ENCODE measurements around the gene STAB1. TPM values are rescaled to one million over a fixed set of nuclear protein-coding genes. Genes with fewer than 3 reads are reported as not detected.

STAB1 gene
- total RNA-seq, 2 experiments from 2014 or later, result 0.08 to 0.10 TPM

DNA sequence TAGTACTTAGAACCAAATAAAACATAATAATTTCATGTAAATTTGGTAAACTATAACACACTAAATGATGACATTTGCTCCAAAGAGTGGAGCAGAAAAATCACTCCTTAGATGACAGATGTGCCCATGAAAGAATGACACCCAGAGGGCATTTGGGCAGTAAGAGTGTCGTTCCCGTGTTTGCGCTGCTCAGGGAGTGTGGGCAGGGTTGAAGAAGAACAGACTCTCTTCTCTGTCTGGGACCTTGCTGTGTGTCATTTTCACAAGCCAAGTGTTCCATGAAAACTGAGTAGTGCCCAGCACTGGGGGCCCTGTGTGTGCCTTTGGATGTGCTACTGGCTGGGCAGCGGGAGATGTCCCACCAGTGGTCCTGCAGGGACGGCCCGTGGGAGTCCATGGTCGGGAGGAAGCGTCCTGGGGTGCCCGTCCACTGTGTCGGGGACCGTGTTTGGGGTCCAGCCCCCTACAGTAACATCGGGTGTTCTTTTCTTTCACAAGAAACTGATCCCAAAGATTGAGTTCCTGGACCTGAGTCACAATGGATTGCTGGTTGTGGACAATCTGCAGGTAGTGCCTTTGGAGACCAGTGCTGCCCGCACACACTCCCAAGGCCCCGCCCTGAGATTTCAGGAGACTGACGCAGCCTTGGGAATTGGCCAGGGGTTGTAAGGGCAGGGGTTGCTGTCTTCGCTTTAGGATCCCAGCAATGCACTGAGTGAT lies 17.9 kb upstream of the STAB1 start:
- H3K4me1 Mint-ChIP-seq, result no peaks in the 10 kb centered on the region
- H3K4me3 Mint-ChIP-seq, result no peak overlapping the region
- no peaks in the 10 kb centered on the region for H3K9me3 Mint-ChIP-seq
- H3K27me3 Mint-ChIP-seq, result no peaks in the 10 kb centered on the region
- H3K27ac Mint-ChIP-seq, result no peak overlapping the region
- no peak for DNase-seq
- peaks cover 12% of the 10 kb centered on the region for H3K36me3 Mint-ChIP-seq

DNA sequence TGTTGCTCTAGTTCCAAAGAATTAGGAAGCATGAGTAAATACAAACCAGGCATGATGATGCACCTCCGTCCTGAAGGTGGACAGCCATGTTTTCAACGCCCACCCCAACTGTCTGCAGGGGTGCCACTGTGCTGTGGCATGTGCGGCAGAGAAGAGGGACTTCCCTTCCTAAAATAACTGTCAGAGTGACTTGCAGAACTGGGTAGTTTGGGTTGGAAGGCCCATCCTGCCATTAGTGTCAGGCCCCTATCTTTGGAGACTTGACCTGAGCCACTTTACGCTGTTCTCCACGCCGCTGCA lies 17.4 kb upstream of the STAB1 start:
- H3K4me1 Mint-ChIP-seq, result no peaks in the 10 kb centered on the region
- no peaks in the 10 kb centered on the region for H3K27me3 Mint-ChIP-seq
- no peak overlapping the region for H3K27ac Mint-ChIP-seq
- H3K36me3 Mint-ChIP-seq, result peaks cover 12% of the 10 kb centered on the region
- no peak overlapping the region for H3K4me3 Mint-ChIP-seq
- no peaks in the 10 kb centered on the region for H3K9me3 Mint-ChIP-seq
- DNase-seq, result no peak

DNA sequence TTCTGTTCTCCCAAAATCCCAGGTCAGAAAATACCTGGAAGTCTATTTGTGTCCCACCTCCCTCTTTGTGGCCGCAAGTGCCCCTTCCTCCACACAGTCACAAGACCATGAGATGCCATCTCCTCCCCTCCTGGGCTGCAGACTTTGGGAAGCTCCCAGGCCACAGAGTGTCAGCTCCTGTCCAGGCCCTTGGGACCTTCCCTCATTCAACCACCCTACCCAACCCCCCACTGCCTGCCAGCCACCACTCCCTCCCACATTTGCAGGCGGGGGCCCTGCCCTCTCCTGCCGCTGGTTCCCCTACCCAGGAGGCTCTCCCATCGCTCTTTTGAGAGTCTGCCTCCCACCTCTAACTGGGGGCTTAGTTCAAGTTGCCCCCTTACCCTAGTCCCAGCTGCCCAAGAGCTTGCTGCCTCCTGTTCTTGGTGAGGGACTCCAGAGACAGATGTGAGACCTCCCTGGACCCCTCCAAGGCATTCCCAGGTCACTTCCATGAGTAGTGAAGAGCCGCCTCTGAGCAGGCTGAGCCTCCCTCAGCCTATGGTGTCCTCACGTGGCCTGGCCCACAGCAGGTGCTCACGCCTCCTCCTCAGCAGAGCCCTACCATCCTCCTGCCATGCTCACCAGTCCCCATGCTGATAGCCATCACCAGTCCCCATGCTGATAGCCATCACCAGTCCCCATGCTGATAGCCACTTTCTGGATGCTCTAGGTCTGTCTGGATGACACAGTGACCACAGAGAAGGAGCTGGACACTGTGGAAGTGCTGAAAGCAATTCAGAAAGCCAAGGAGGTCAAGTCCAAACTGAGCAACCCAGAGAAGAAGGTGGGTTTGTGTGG lies 15.9 kb upstream of the STAB1 start:
- Mint-ChIP-seq H3K4me3 (no peak overlapping the region), H3K27me3 (no peaks in the 10 kb centered on the region), H3K9me3 (no peaks in the 10 kb centered on the region), H3K36me3 (peaks cover 9% of the 10 kb centered on the region), H3K4me1 (no peaks in the 10 kb centered on the region), H3K27ac (no peak overlapping the region)
- no peak for DNase-seq

DNA sequence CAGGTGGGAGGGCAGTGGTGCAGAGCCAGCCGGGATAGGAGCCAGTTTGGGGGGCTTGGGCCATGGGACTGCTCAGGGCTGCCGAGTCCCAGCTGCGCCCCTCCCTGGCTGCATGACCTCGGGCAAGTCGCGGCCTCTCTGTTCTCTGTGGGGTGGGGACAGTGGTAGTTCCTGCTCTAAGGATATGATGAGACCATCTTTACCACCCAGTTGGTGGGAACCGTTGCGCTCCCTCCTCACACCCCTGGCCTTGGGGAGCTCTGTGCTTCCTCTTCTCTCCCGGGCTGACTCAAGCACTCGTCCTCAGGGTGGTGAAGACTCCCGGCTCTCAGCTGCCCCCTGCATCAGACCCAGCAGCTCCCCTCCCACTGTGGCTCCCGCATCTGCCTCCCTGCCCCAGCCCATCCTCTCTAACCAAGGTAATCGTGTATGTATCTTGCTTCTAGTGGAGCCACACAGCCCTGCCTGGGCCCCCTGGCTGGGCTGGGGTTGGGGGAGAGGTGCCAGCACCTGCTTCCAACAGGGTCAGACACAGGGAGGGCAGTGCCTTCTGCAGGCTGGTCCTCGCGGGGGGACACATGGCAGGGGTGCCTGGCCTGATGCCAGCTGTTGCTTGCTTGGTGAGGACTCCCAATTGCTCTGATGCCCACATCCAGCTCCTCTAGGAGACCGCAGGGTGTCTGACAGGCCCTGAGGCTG lies 15.1 kb upstream of the STAB1 start:
- Mint-ChIP-seq H3K4me3 (no peak overlapping the region), H3K9me3 (no peaks in the 10 kb centered on the region), H3K36me3 (peaks cover 9% of the 10 kb centered on the region), H3K27me3 (no peaks in the 10 kb centered on the region), H3K4me1 (no peaks in the 10 kb centered on the region), H3K27ac (no peak overlapping the region)
- no peak for DNase-seq

DNA sequence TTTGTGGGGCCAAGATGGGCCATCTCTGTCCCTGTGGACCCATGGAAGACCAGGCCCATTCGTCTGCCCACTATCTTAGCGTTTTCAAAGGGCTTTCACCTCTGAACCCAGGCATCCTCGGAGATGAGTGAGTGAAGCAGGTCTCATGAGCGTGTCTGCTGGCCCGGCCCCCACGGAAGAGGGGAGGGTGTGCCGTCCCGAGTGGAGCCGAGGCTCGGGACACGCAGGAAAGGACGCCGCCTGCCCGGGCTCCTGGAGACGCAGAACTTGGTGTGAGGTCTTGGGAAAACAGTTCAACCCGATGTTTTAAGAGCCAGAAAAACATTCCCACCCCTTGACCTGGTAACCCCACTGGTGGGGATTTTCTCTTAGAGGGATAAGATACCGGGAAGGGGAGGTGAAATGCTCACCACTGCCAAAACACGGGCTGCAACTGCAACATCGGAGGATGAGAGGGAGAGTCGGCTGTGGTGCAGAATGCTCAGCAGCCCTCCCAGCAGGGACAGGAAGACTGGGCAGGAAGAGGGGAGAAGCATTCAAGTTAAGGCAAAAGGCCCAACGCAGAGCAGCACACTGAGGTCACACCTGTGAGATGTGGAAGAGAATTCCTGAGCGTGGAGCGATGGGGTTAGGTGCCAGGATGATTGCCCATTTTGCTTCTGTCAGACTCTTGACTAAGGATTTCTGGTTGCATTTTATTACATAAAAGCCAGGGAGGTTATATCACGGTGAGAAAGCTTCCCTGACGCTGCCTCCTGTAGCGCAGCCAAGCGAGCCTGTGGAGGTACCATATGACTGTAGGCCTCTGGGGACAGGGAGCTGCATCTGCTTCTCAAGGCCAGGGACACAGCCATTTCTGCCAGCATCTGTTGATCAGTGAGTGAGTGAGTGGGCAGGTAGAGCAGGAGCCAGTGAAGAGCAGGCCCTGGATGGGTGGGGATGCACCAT lies 14.1 kb upstream of the STAB1 start:
- Mint-ChIP-seq H3K4me3 (no peak overlapping the region), H3K27ac (no peak overlapping the region), H3K9me3 (no peaks in the 10 kb centered on the region), H3K27me3 (no peaks in the 10 kb centered on the region), H3K4me1 (no peaks in the 10 kb centered on the region), H3K36me3 (peaks cover 11% of the 10 kb centered on the region)
- DNase-seq, result no peak

DNA sequence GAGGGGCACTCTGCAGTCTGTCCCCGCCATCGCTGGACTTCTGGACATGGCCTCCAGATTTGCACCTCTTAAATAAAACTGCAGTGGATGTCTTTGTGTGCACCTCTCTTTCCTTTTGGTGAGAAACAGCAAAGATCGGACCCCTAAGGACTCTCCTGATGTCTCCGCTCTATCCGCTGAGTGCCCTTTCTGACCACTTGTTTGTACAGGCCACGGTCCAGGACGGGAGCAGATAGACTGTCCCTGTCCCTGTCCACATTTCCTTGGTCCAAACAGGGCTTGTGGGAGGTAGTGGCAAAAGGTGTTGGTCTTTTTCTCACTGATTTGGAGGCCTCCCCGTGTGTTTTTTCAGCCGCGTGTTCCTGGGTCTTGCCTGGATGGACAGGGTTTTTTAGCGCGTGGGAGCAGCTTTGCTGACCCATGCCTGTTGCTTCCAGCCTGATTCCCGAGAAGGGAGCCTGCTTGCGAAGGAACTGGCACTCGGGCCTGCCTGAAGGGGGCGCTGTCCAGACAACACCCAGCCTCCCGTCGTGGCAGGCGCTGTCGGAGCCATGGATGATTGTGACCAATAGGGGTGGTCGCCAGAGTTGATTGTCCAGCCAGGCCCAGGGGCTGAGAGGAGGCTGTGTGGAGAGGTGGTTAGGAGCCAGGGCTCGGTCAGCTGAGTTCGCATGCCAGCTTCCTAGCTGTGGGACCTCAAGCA lies 13.2 kb upstream of the STAB1 start:
- Mint-ChIP-seq H3K4me3 (no peak overlapping the region), H3K4me1 (no peaks in the 10 kb centered on the region), H3K9me3 (no peaks in the 10 kb centered on the region), H3K27ac (no peak overlapping the region), H3K27me3 (no peaks in the 10 kb centered on the region), H3K36me3 (peaks cover 11% of the 10 kb centered on the region)
- DNase-seq, result no peak

DNA sequence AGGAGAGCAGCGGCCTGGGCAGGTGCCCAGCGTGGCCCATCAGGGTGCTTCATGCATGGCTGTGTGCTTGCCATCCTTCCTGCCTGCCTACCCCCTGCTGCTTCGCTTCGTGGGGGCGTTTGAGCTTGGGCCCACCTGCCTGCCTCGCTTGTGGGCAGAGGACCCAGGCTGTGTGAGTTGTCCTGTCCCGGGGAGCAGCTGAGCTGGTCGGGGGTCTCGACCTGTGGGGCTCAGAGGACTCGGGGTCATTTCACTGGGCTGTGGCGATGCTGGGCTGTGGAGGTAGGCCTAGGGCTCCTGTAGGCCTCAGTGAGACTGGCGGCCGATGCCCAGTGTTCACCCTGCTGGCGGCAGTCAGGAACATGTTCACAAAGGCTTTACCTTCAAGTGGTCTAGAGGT lies 12.1 kb upstream of the STAB1 start:
- Mint-ChIP-seq H3K36me3 (peaks cover 11% of the 10 kb centered on the region), H3K4me3 (no peak overlapping the region), H3K27ac (no peak overlapping the region), H3K4me1 (no peaks in the 10 kb centered on the region), H3K27me3 (no peaks in the 10 kb centered on the region), H3K9me3 (no peaks in the 10 kb centered on the region)
- DNase-seq, result no peak

DNA sequence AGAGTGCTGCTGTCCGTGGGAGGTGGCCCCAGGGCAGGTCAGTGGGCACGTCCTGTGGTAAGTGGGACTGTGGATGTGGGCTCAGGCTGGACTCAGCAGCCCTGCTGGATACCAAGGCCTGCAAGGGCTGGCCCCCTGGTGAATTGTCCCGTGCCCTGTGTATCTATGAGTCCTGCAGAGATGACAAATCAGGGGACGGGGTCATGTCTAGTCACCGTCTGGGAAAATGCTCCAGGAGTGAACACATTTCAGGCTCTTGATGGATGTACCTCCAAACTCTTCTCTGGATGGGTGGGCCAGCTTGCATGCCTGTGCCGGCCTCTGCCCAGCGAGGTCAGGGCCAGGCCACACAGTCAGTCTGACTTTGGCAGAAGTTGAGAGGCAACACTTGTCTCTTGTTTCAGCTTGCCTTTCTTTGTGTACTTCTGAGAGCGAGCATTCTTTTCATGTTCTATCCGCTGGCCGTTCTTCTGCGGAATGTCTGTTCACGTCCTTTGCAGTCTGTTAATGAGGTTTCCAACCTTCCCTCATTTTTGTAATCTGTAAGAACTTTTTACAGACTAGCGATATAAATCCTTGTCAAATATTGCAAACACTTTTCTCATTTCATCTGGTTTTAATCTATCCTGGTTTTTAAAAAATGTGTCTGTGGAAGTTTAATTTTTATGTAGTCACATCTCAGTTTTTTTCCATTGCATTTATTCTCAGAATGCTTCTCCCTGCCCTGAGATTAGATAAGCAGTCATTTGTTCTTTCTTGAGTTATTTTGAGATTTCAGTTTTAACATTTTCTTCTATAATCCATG lies 11.4 kb upstream of the STAB1 start:
- Mint-ChIP-seq H3K4me3 (no peak overlapping the region), H3K36me3 (peaks cover 8% of the 10 kb centered on the region), H3K4me1 (no peaks in the 10 kb centered on the region), H3K27me3 (no peaks in the 10 kb centered on the region), H3K27ac (no peak overlapping the region), H3K9me3 (no peaks in the 10 kb centered on the region)
- no peak for DNase-seq

DNA sequence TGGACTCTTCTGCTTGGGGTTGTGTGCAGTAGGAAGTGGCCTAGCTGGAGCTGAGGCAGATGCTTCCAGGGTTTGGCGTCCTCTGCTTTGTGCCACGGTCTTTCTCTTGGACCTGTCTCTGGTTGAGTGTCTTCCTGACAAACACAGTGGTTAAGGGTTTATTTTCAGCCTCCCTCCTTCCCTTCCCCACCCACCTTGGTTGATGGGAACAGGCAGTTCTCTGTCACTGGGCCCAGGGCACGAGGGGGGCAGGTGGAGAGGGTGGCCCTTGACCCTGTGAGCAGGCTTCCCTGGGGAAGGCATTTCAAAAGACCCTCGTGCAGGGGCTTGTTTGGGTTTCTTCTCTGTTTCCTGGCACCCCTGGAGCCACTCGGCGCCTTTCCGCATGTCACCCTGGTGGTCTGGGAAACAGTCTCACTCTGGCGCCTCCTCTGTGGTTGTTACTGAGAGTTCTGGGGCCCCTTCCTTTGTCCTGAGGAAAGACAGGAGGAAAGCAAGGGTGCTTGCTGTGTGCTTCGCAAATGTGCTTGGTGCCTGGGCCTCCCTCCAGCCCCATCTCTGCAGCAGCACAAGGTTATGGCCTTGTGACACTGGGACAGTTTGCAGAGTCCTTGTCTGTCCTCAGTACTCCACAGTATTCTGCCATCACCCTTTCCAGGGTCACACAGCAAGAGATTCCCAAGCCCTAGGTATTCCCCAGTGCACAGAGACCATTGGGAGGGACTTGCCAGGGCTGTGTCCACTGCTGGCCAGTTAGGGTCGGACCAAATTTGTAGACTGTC lies 10.3 kb upstream of the STAB1 start:
- Mint-ChIP-seq H3K27ac (no peak overlapping the region), H3K27me3 (no peaks in the 10 kb centered on the region), H3K9me3 (no peaks in the 10 kb centered on the region), H3K36me3 (peaks cover 8% of the 10 kb centered on the region), H3K4me1 (no peaks in the 10 kb centered on the region), H3K4me3 (no peak overlapping the region)
- no peak for DNase-seq

DNA sequence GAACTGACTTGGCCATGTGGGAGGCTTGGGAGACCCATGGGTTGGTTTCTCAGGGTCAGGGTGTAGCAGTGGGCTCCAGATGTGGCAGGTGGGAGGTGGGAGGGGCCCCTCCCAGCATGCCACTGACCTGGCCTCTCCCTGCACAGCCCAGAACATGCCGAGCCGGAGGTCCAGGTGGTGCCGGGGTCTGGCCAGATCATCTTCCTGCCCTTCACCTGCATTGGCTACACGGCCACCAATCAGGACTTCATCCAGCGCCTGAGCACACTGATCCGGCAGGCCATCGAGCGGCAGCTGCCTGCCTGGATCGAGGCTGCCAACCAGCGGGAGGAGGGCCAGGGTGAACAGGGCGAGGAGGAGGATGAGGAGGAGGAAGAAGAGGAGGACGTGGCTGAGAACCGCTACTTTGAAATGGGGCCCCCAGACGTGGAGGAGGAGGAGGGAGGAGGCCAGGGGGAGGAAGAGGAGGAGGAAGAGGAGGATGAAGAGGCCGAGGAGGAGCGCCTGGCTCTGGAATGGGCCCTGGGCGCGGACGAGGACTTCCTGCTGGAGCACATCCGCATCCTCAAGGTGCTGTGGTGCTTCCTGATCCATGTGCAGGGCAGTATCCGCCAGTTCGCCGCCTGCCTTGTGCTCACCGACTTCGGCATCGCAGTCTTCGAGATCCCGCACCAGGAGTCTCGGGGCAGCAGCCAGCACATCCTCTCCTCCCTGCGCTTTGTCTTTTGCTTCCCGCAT lies 7.9 kb upstream of the STAB1 start:
- Mint-ChIP-seq H3K4me3 (no peak overlapping the region), H3K27me3 (no peaks in the 10 kb centered on the region), H3K9me3 (no peaks in the 10 kb centered on the region), H3K27ac (no peak overlapping the region), H3K4me1 (no peaks in the 10 kb centered on the region), H3K36me3 (peaks cover 2% of the 10 kb centered on the region)
- no peak for DNase-seq

DNA sequence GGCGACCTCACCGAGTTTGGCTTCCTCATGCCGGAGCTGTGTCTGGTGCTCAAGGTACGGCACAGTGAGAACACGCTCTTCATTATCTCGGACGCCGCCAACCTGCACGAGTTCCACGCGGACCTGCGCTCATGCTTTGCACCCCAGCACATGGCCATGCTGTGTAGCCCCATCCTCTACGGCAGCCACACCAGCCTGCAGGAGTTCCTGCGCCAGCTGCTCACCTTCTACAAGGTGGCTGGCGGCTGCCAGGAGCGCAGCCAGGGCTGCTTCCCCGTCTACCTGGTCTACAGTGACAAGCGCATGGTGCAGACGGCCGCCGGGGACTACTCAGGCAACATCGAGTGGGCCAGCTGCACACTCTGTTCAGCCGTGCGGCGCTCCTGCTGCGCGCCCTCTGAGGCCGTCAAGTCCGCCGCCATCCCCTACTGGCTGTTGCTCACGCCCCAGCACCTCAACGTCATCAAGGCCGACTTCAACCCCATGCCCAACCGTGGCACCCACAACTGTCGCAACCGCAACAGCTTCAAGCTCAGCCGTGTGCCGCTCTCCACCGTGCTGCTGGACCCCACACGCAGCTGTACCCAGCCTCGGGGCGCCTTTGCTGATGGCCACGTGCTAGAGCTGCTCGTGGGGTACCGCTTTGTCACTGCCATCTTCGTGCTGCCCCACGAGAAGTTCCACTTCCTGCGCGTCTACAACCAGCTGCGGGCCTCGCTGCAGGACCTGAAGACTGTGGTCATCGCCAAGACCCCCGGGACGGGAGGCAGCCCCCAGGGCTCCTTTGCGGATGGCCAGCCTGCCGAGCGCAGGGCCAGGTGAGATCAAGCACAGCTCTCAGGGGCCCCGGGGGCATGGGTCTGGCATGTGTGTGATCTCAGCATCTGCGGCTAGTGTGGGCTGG lies 7.1 kb upstream of the STAB1 start:
- Mint-ChIP-seq H3K27ac (no peak overlapping the region), H3K4me1 (no peaks in the 10 kb centered on the region), H3K4me3 (no peak overlapping the region), H3K27me3 (no peaks in the 10 kb centered on the region), H3K36me3 (peaks cover 2% of the 10 kb centered on the region), H3K9me3 (no peaks in the 10 kb centered on the region)
- no peak for DNase-seq

DNA sequence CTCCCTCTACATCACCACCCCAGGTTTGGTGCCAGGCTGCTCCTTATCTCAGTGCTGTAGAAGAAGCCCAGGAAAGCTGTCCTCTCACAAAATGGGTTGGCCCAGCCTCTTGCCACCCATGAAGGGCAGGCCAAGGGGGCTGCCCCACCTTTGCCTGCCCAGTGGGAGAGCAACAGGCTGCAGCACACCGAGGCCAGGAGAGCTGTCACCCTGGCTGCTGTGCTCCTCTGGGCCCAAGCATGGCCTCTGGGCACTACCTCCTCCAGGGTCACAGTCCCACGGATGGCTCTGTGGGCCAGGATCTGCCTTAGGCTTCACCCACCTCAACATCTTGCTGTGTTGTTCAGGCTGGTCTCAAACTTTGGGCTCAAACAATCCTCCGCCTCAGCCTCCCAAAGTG lies 6.4 kb upstream of the STAB1 start:
- H3K27ac Mint-ChIP-seq, result no peak overlapping the region
- no peaks in the 10 kb centered on the region for H3K4me1 Mint-ChIP-seq
- no peaks in the 10 kb centered on the region for H3K9me3 Mint-ChIP-seq
- H3K27me3 Mint-ChIP-seq, result no peaks in the 10 kb centered on the region
- H3K36me3 Mint-ChIP-seq, result peaks cover 2% of the 10 kb centered on the region
- DNase-seq, result no peak
- no peak overlapping the region for H3K4me3 Mint-ChIP-seq

Data from activated naive CD8-positive, alpha-beta T cell treated with anti-CD3 and anti-CD28 coated beads for 36 hours (primary cell).